ENCODE results near the gene SORCS2. TPM values are rescaled to one million over a fixed set of nuclear protein-coding genes. Genes with fewer than 3 reads are reported as not detected.

The SORCS2 gene
- total RNA-seq, 1 experiment from 2014 or later = not detected

DNA sequence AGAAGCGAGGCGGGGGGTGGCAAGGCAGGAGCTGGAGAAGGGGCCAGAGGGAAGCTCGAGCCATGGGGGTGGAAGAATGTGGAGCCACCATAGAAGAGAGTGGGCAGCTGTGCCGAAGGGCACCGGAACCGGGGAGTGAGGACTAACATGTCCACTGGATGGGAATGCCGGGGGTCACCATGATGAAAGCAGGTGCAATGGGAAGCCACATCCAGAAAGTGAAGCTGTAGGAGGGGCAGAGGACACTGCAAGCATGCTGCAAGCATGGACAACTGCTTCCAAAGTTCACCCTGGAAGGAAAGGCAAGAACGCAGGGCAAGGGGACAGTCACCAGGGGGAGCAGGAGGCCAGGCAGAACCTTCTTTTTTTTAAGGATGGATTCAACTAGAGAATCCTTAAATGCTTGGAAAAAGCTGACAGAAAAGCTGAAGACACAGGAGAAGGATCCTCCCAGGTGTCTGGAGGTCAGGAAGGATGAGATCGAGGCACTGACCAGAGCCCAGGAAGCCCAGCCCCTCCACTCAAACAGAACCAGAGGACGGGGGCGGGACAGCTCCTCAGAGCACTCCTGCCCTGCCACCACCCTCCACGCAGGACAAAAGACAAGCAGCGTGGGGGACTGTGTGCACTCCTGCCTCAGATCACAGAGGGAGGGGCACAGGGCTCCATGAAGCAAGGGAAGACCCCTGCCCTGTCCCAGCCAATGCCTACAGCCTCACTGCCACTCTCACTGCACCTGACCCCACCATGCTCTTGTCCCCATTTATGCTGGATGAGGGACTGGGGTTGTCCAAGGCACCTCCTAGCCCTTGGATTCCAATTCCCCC lies 578.1 kb downstream of the SORCS2 start:
- DNase-seq (ENCODE audit: low spot score) = no peak
- in situ Hi-C loops (cut with HindIII; ENCODE audit: low sequenced_read_pairs) = no loop called here

- no peak for DNase-seq (ENCODE audit: low spot score)
- in situ Hi-C loops (cut with HindIII; ENCODE audit: low sequenced_read_pairs) = no loop called here
Observed at GRCh38 chr4:7771056-7771455, 578.7 kb downstream of the SORCS2 start.

GRCh38 chr4:7771541-7772507 lies 579.5 kb downstream of the SORCS2 start:
- DNase-seq (ENCODE audit: low spot score) = no peak
- in situ Hi-C loops (cut with HindIII; ENCODE audit: low sequenced_read_pairs) = no loop called here

GRCh38 chr4:7772711-7773385 lies 580.5 kb downstream of the SORCS2 start:
- no peak for DNase-seq (ENCODE audit: low spot score)
- in situ Hi-C loops (cut with HindIII; ENCODE audit: low sequenced_read_pairs) = no loop called here

DNA sequence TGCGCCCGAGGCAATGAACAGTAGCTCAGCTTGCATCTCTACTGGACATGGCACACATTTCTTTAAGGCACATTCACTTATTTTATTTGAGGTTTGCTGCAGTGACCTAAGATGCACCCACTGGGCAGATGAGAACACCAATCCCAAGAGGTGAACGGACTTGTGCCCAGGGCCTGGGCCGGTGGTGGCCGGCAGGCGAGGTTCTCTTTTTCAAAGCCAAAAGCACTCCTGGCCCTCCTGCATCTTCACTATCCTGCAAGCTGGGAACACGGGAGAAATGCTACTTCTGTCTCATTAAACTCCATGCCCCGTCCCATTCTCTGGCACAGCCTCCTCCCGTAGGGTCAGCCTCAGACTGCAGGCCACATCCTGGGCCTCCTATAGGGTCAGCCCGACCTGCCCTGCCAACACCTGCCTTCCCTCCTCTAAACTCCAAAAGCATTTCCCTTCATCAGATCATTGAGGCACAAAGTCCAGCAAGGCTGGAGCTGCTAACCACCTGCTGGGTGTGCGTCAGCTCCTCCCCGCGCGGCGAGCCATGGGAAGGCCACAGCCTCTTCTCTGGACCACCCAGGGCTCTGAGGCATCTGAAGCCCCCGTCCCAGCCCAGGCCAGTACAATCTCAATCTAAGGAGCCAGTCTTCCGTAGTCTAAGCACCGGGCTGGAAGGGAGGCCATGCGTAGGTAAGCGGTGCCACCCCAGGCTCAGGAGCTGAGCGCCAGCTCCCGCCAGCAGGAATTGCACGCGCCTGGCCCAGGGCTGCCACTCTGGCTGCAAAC lies 581.3 kb downstream of the SORCS2 start:
- in situ Hi-C loops (cut with HindIII; ENCODE audit: low sequenced_read_pairs) = no loop called here
- DNase-seq (ENCODE audit: low spot score) = no peak

- DNase-seq (ENCODE audit: low spot score) = no peak
- in situ Hi-C loops (cut with HindIII; ENCODE audit: low sequenced_read_pairs) = no loop called here
Observed at GRCh38 chr4:7774301-7775294, 582.3 kb downstream of the SORCS2 start.

DNA sequence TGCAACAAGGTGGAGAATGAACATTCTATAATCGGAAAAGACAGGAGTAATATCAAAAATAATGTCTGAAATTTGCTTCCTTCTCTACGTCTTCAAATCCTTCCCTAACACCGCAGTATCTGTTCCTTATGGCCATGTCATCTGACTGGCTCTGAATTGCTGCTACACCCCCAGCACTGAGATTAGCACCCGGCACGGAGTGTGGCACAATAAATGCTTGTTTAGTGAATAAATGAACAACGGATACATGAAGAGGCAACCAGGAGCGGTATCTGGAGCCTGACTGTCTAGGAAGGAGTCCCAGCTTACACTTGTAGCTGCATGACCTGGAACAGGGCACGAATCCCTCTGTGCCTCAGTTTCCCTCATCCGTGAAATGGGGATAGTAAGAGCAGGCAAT lies 583.1 kb downstream of the SORCS2 start:
- DNase-seq (ENCODE audit: low spot score) = no peak
- in situ Hi-C loops (cut with HindIII; ENCODE audit: low sequenced_read_pairs) = no loop called here

DNA sequence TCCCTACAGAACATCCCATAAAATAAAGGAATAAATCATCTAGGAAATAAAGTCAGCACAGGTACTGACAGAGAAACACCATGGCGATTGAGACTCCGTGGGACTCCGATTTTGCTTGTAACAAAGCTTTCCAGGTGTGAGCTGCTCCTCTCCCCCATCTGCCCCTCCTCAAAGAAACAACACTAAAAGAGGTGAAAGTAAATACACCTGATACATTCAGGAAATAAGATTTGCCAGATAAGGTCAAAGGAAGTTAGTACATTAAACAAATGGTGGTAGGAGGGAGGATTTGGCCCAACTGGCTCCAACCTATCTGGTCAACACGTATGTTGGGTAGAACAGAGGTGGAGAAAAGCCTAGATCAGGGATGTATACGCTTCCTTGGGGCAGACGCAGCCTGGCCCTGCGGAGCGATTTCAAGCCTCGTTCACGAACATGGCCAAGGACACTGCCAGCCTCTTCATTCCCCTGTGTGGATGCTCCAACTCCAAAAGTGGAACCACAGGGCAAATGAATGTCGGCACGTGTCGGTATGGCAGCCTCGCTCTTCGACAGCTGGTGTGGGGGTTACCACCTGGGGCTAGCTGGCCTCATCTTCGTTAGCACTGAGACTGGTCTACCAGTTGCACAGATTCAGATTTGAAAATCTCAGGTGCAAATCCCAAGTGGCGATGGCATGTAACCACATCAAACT lies 584.8 kb downstream of the SORCS2 start:
- in situ Hi-C loops (cut with HindIII; ENCODE audit: low sequenced_read_pairs) = no loop called here
- peak; percentile 38 for DNase-seq (ENCODE audit: low spot score)

DNA sequence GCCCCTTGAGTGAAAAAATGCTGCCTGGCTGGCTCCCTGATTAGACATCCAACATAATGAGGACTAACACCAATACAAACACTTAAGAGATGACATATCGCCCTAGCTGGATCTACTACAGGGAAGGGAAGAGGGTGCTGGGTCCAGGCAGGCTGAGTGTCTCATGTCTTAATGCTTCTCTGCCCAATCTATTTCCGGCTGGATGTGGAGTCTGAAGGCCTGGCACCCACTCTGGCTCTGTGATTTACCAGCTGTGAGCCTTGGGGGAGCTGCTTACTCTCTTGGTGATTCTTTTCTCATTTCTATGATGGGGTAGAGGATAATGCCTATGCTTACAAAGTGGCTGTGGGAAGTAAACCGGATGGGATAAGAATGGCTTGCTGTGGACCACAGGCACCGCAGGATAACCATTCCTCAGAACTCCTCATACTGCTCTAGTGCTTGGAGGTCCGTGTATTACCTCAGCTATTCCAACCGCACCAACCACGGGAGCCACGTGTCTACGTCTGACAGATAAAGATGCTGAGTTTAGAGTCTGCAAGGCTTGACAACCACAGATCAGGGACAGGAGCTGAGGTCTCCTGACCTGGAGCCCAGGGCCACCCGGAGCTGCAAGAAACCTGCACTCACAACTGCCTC lies 585.7 kb downstream of the SORCS2 start:
- in situ Hi-C loops (cut with HindIII; ENCODE audit: low sequenced_read_pairs) = no loop called here

DNA sequence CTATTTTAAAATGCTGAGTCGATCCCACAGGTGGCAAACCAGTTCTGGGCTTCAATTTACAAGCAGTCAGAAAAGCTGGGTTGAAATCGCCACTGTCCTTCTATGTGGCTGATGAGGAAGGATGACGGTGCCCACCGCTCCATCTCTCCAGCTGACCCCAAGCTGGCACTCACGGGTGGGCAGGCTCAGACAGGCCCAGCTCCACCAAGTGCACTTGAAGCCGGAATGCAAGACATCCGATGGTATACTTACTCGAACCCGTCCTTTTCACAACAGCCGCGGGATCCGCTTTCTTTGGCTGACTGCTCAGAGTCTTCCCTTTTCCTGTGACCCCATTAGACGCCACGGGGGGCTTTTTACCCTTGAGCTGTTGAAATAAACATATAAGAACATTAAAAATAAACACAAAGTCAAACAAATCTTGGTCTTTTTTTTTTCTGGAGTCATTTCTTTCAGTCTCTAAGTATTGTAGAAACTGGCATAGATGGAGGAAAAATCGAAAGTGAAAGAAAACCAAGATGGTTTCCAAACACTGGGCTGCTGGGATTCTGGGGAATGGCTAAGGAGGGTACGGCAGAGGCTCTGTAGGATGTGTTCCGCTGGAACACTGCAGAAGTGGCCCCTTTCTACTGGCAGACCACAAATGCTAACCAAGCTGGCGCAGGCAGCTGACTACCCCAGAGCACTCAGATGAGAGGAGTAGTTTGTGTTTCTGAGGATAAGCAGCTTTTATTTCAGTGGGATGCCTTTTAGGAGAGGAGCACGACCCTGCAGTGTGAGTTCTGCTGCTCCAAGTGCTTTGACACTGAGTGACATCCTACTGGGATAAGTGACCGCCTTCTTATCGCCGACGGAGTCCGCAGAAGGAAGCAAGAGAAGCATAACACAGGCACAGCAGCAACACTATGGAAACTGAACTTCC lies 586.4 kb downstream of the SORCS2 start:
- DNase-seq (ENCODE audit: low spot score) = no peak
- in situ Hi-C loops (cut with HindIII; ENCODE audit: low sequenced_read_pairs) = no loop called here

More for the DNA sequence above, 585.7 kb downstream of the SORCS2 start:
- no peak for DNase-seq (ENCODE audit: low spot score)

- in situ Hi-C loops (cut with HindIII; ENCODE audit: low sequenced_read_pairs) = no loop called here
- DNase-seq (ENCODE audit: low spot score) = no peak
Observed at GRCh38 chr4:7779432-7779768, 587.1 kb downstream of the SORCS2 start.

- in situ Hi-C loops (cut with HindIII; ENCODE audit: low sequenced_read_pairs) = no loop called here
- DNase-seq (ENCODE audit: low spot score) = no peak
Observed at GRCh38 chr4:7780751-7781348, 588.5 kb downstream of the SORCS2 start.

GRCh38 chr4:7781366-7781765 lies 589.0 kb downstream of the SORCS2 start:
- DNase-seq (ENCODE audit: low spot score) = no peak
- in situ Hi-C loops (cut with HindIII; ENCODE audit: low sequenced_read_pairs) = no loop called here

DNA sequence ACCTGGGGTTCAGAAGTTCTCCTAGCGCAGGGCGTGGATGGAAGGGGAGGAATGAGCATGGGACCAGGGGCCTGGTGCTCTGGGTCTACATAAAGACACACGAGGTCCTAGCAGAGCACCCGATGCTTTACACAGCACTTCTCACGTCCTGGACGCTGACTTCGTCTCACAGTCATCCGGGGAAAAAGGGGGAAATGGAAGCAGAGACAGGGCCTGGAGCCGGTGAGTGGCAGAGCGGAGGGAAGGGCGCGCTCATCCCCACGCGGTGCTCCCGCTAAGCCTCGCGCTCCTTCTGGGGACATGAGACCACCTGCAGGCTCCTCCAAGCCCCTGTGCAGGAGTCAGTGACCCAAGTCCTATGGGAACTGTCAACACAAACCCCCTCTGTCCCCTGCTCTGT lies 589.7 kb downstream of the SORCS2 start:
- DNase-seq (ENCODE audit: low spot score) = no peak
- in situ Hi-C loops (cut with HindIII; ENCODE audit: low sequenced_read_pairs) = no loop called here

DNA sequence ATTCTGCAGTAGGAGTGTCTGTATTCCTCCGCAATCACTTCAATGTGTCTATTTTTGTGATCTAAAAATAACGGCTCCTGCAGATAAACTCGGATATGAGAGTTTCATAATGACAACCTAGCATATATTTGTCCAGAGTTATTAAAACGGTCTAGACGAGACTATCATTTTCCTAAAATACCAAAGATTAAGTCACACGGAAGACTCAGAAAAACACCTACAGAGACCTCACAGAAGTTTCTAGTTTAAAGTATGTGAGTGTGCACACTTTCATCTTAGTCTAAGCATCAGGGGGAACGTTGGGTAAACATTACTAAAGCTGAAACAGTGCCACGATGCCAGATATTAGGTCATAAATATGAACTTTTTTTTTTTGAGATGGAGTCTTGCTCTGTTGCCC lies 590.4 kb downstream of the SORCS2 start:
- DNase-seq (ENCODE audit: low spot score) = no peak
- in situ Hi-C loops (cut with HindIII; ENCODE audit: low sequenced_read_pairs) = no loop called here

- no peak for DNase-seq (ENCODE audit: low spot score)
- in situ Hi-C loops (cut with HindIII; ENCODE audit: low sequenced_read_pairs) = no loop called here
Observed at GRCh38 chr4:7783541-7783940, 591.2 kb downstream of the SORCS2 start.

Data from G401 (cell line).